ENCODE results near the gene ARFRP1. TPM values are rescaled to one million over a fixed set of nuclear protein-coding genes. Genes with fewer than 3 reads are reported as not detected.

ARFRP1 gene
- total RNA-seq, 1 experiment from 2014 or later = 42.7 TPM

GRCh38 chr20:63664861-63665594, 42.7 kb downstream of the ARFRP1 start:
- Histone ChIP-seq H3T11ph (ENCODE audit: low read length) (no peak overlapping the region), H3K9ac (ENCODE audit: extremely low read depth, insufficient read length, low read length) (no peak overlapping the region), H3K4me2 (ENCODE audit: insufficient read depth, insufficient read length, low read length) (no peak overlapping the region), H3K23ac (ENCODE audit: insufficient read length, low read depth, low read length) (no peak overlapping the region), H3K79me1 (ENCODE audit: insufficient read depth, low read depth, low read length, poor library complexity, severe bottlenecking) (no peaks in the 10 kb centered on the region), H3K14ac (ENCODE audit: insufficient read depth, low read length) (no peak overlapping the region), H3K9me3 (ENCODE audit: control insufficient read depth, low read depth, low read length) (no peaks in the 10 kb centered on the region), H2BK12ac (ENCODE audit: insufficient read length, low read depth, low read length) (no peak overlapping the region), H3K56ac (ENCODE audit: insufficient read length, low read depth, low read length) (no peak overlapping the region), H2BK120ac (ENCODE audit: low read depth, low read length, poor library complexity, severe bottlenecking) (no peak overlapping the region), H4K8ac (replicated peaks; ENCODE audit: insufficient read length, low read depth, low read length) (no peak overlapping the region), H3K27ac (ENCODE audit: insufficient read length, low read depth, low read length) (no peak overlapping the region), H3K4ac (ENCODE audit: low read depth, low read length) (no peak overlapping the region), H2BK15ac (ENCODE audit: low read depth, low read length) (no peak overlapping the region), H3K79me2 (ENCODE audit: insufficient read depth, low read length) (no peaks in the 10 kb centered on the region), H3K18ac (ENCODE audit: insufficient read length, low read depth, low read length) (no peak overlapping the region), H4K5ac (ENCODE audit: insufficient read length, low read depth, low read length) (no peak overlapping the region), H4K20me1 (ENCODE audit: control insufficient read depth, insufficient read depth, insufficient read length) (no peaks in the 10 kb centered on the region), H2AFZ (ENCODE audit: low read length) (no peak overlapping the region), H3K4me1 (ENCODE audit: insufficient read depth, low read length) (no peaks in the 10 kb centered on the region), H3K27me3 (ENCODE audit: insufficient read depth, low read length) (no peaks in the 10 kb centered on the region; the same call in 1 of the 2 replicates), H2BK20ac (ENCODE audit: low read depth, low read length, poor library complexity, severe bottlenecking) (no peak overlapping the region), H2BK5ac (ENCODE audit: insufficient read length, low read length) (no peak overlapping the region), H4K91ac (ENCODE audit: insufficient read length, low read depth, low read length) (no peak overlapping the region), H3K23me2 (ENCODE audit: insufficient read length, low read depth, low read length, poor library complexity, severe bottlenecking) (no peaks in the 10 kb centered on the region), H2AK5ac (ENCODE audit: insufficient read length, low read length) (no peak overlapping the region)
- H3K9me3 Mint-ChIP-seq = no peaks in the 10 kb centered on the region
- peaks cover 27 to 60% (median 55%) of the 10 kb centered on the region in 3 experiments for H3K36me3 Mint-ChIP-seq (ENCODE audit: insufficient read depth in 1 of 3, low read depth in 3 of 3)
- no peak for TF ChIP-seq CTCF (conservative IDR thresholded peaks at IDR 0.05)
- H3K27me3 Mint-ChIP-seq (ENCODE audit: low read depth) = no peaks in the 10 kb centered on the region
- WGBS (ENCODE audit: extremely low coverage, insufficient read length, low lambda C conversion rate) = no CpG with 5 or more reads among the region's 18 CpGs
- H3K27ac Mint-ChIP-seq = peak overlapping the region in 2 of 3 experiments; percentile 40 to 68; a peak in 4 of 7 replicates
- peak; percentile 72 for DNase-seq
- H3K4me1 Mint-ChIP-seq = peaks cover 0 to 4% of the 10 kb centered on the region in 2 experiments; a peak in 1 of 4 replicates
- H3K4me3 Mint-ChIP-seq = peak overlapping the region in 1 of 2 experiments; percentile 42; a peak in 1 of 5 replicates
